SU-DHL-6 (cell line): ENCODE results near the gene ABCE1.

Experiments used
- H2AFZ ChIP-seq: fragments of 200-600 bp; sonication (generic); 2 replicates; pipeline ENCODE4 v1.6.1; 2014; ENCODE audit warnings: low read depth, mild to moderate bottlenecking, moderate library complexity, mixed read lengths, antibody characterized with exemption, low read length; ENCODE audit not compliant: severe bottlenecking
- H3F3A ChIP-seq: fragments of 200-600 bp; shearing (Covaris generic); 2 replicates; pipeline ENCODE4 v1.6.0; 2016; ENCODE audit warnings: antibody characterized with exemption, mild to moderate bottlenecking; ENCODE audit not compliant: insufficient read depth
- H3K27ac ChIP-seq: fragments of 200-600 bp; sonication (generic); 2 replicates; pipeline ENCODE4 v1.5.1; 2016; ENCODE audit warnings: low read depth, mild to moderate bottlenecking, low read length, moderate library complexity, mixed read lengths
- H3K27me3 ChIP-seq: fragments of 200-600 bp; sonication (generic), shearing (Covaris generic); 2 replicates; pipeline ENCODE4 v1.6.0; 2014; ENCODE audit warnings: mild to moderate bottlenecking, low read length
- H3K36me3 ChIP-seq: fragments of 200-600 bp; sonication (generic); 2 replicates; pipeline ENCODE4 v1.6.1; 2014; ENCODE audit warnings: mild to moderate bottlenecking, low read length, mixed read lengths
- H3K4me2 ChIP-seq: fragments of 300-600, 200-600 bp; shearing (Covaris generic), sonication (generic); 2 replicates; pipeline ENCODE4 v1.6.0; 2014; ENCODE audit warnings: low read length, low read depth, mild to moderate bottlenecking; ENCODE audit not compliant: poor library complexity, severe bottlenecking
- H3K4me3 ChIP-seq: fragments of 200-600 bp; sonication (generic); 2 replicates; pipeline ENCODE4 v1.5.1; 2014; ENCODE audit warnings: antibody characterized with exemption, low read length, mild to moderate bottlenecking, mixed read lengths; ENCODE audit not compliant: insufficient read depth, poor library complexity, severe bottlenecking
- H3K79me2 ChIP-seq: fragments of 200-600 bp; sonication (generic); 2 replicates; pipeline ENCODE4 v1.6.1; 2014; ENCODE audit warnings: mild to moderate bottlenecking, low read length, moderate library complexity; ENCODE audit not compliant: insufficient read depth
- H3K9ac ChIP-seq: fragments of 200-600 bp; sonication (generic); 2 replicates; pipeline ENCODE4 v1.7.0; 2014; ENCODE audit warnings: mild to moderate bottlenecking, low read length
- H3K9me2 ChIP-seq: fragments of 200-600 bp; sonication (generic); replicated peaks from 2 replicates; pipeline ENCODE4 v1.6.1; 2014; ENCODE audit warnings: low read length; ENCODE audit not compliant: insufficient read depth
- H3K9me3 ChIP-seq: fragments of 200-600 bp; sonication (generic); 2 replicates; pipeline ENCODE4 v1.6.1; 2014; ENCODE audit warnings: low read length, mixed read lengths; ENCODE audit not compliant: insufficient read depth
- H4K20me1 ChIP-seq: fragments of 200-600 bp; sonication (generic); 2 replicates; pipeline ENCODE4 v1.6.1; 2014; ENCODE audit warnings: low read depth, mild to moderate bottlenecking, antibody characterized with exemption, low read length, moderate library complexity, mixed read lengths
- EZH2phosphoT487 ChIP-seq: fragments of 200-600 bp; sonication (generic), shearing (Covaris generic); conservative IDR thresholded peaks from 2 replicates; pipeline ENCODE4 v1.6.1; 2018; ENCODE audit warnings: mild to moderate bottlenecking, antibody characterized with exemption, low read length, moderate library complexity, mixed read lengths
- TF ChIP-seq, protein P1 (sequence below): fragments of 200-600 bp; sonication (generic); IDR thresholded peaks from one replicate; pipeline ENCODE4 v1.5.1; 2017; ENCODE audit warnings: antibody characterized with exemption, mild to moderate bottlenecking, low read length, moderate library complexity; ENCODE audit not compliant: insufficient read depth, poor library complexity, severe bottlenecking

ABCE1 gene

DNA sequence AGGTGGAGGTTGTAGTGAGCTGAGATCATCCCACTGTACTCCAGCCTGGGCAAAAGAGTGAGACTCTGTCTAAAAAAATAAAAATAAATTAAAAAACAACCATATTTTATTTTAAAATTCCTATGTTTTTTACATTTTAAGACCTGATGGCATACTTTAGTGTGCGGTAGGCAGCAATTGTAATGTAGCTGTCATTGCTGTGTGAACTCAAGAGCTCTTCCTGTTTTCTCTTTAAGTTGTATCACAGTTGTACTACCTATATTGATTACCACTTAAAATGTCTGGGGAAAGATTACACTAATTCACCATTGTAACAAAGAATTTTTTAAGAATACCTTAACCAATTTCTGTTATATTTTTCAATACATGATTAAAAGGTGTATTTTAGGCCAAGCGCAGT is 27.3 kb downstream of the ABCE1 start:
- Histone ChIP-seq H4K20me1 (no peaks in the 10 kb centered on the region), H2AFZ (no peak overlapping the region), H3K9ac (no peak overlapping the region), H3F3A (peaks cover 24% of the 10 kb centered on the region), H3K4me2 (no peak overlapping the region), H3K9me3 (no peaks in the 10 kb centered on the region), H3K27me3 (no peaks in the 10 kb centered on the region), H3K79me2 (no peaks in the 10 kb centered on the region), H3K9me2 (no peaks in the 10 kb centered on the region), H3K4me3 (no peak overlapping the region), H3K27ac (no peak overlapping the region), H3K36me3 (peaks cover 69% of the 10 kb centered on the region)
- TF ChIP-seq EZH2phosphoT487 = no peak
- TF ChIP-seq, protein P1, sequence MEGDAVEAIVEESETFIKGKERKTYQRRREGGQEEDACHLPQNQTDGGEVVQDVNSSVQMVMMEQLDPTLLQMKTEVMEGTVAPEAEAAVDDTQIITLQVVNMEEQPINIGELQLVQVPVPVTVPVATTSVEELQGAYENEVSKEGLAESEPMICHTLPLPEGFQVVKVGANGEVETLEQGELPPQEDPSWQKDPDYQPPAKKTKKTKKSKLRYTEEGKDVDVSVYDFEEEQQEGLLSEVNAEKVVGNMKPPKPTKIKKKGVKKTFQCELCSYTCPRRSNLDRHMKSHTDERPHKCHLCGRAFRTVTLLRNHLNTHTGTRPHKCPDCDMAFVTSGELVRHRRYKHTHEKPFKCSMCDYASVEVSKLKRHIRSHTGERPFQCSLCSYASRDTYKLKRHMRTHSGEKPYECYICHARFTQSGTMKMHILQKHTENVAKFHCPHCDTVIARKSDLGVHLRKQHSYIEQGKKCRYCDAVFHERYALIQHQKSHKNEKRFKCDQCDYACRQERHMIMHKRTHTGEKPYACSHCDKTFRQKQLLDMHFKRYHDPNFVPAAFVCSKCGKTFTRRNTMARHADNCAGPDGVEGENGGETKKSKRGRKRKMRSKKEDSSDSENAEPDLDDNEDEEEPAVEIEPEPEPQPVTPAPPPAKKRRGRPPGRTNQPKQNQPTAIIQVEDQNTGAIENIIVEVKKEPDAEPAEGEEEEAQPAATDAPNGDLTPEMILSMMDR = no peak

- Histone ChIP-seq H3K36me3 (peaks cover 25% of the 10 kb centered on the region; the same call in 1 of the 2 replicates), H3K4me3 (no peak overlapping the region), H3K4me2 (no peak overlapping the region), H3K27me3 (no peaks in the 10 kb centered on the region), H3K9me2 (no peaks in the 10 kb centered on the region), H3K9ac (no peak overlapping the region), H4K20me1 (no peaks in the 10 kb centered on the region), H3K79me2 (no peaks in the 10 kb centered on the region), H3K27ac (no peak overlapping the region), H3K9me3 (no peaks in the 10 kb centered on the region), H2AFZ (no peak overlapping the region), H3F3A (peaks cover 47% of the 10 kb centered on the region)
- no peak for TF ChIP-seq EZH2phosphoT487
- TF ChIP-seq, protein P1 = no peak
These were observed 32.0 kb downstream of the ABCE1 start for GRCh38 chr4:145130130-145130529.

DNA sequence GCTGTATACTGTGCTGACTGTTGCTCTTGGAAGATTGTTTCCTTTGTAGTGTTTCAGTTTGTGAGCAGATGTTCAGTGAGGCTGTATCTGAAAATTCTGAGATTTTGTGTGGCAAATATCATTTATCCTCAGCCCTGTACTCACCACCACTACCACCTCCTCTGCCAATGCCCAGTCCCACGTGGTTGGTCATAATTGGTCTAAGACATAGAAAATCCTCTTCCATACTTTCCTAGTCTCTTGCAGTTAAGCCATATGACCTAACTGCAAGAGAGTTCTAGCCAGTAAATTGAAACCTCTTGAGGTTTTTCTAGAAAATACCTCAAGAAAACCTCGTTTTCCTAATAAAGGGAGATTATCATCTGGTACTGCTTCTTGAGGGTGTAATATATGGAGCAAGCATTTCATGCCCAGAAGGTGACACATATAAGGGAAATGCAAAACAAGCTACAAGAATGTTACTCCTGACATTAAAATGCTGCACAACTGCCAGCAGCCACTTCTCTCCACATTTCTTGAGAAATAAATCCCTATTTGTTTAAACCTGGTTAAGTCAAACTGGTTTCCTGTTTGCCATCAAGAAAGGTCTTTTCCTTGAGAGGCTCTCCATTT is 32.8 kb downstream of the ABCE1 start:
- H3F3A ChIP-seq = peaks cover 47% of the 10 kb centered on the region
- no peaks in the 10 kb centered on the region for H3K9me2 ChIP-seq
- no peak overlapping the region for H3K27ac ChIP-seq
- H3K4me2 ChIP-seq = no peak overlapping the region
- no peak overlapping the region for H2AFZ ChIP-seq
- TF ChIP-seq, protein P1 = no peak
- TF ChIP-seq EZH2phosphoT487 = no peak
- H3K79me2 ChIP-seq = no peaks in the 10 kb centered on the region
- H4K20me1 ChIP-seq = no peaks in the 10 kb centered on the region
- H3K9ac ChIP-seq = no peak overlapping the region
- peaks cover 25% of the 10 kb centered on the region; the same call in 1 of the 2 replicates for H3K36me3 ChIP-seq
- H3K27me3 ChIP-seq = no peaks in the 10 kb centered on the region
- H3K9me3 ChIP-seq = no peaks in the 10 kb centered on the region
- H3K4me3 ChIP-seq = no peak overlapping the region
